ENCODE measurements around the gene LZIC. TPM values are rescaled to one million over a fixed set of nuclear protein-coding genes. Genes with fewer than 3 reads are reported as not detected.

LZIC gene
- 10 to 100 TPM; 21.9 to 27.9 TPM for total RNA-seq

GRCh38 chr1:9942939-9943788 is at the start of gene LZIC, which contains the start of gene NMNAT1:
TSS of gene LZIC (minus strand) at chr1:9943391. CDS start at chr1:9936619, 6,772 bp downstream.
TSS of gene NMNAT1 (plus strand) at chr1:9943475. CDS start at chr1:9972074, 28,599 bp downstream.
- Histone ChIP-seq H3K4me3 (peak within 1 kb of the TSS; percentile 91), H3K27ac (peak within 1 kb of the TSS; percentile 72 to 74), H3K27me3 (replicated peaks; ENCODE audit: insufficient read depth) (no peaks in the 10 kb centered on the region), H3K9me3 (no peaks in the 10 kb centered on the region), H3K36me3 (peaks cover 3% of the 10 kb centered on the region), H3K4me1 (ENCODE audit: control insufficient read depth in 1 of 2, low read depth in 2 of 2) (peaks cover 16 to 25% of the 10 kb centered on the region in 2 donors)
- ATAC-seq (ENCODE audit: insufficient number of reproducible peaks, low FRiP score, low read depth) (peak; percentile 85), DNase-seq (ENCODE audit: low spot score) (peak; percentile 63)
- TF ChIP-seq CTCF (IDR thresholded peaks at IDR 0.05) = no peak

- Histone ChIP-seq H3K4me1 (ENCODE audit: control insufficient read depth in 1 of 2, low read depth in 2 of 2) (peaks cover 0 to 3% of the 10 kb centered on the region in 2 donors), H3K9me3 (no peaks in the 10 kb centered on the region), H3K27ac (no peak overlapping the region), H3K4me3 (no peak overlapping the region), H3K36me3 (no peaks in the 10 kb centered on the region), H3K27me3 (replicated peaks; ENCODE audit: insufficient read depth) (no peaks in the 10 kb centered on the region)
- ATAC-seq (ENCODE audit: insufficient number of reproducible peaks, low FRiP score, low read depth) (no peak), DNase-seq (ENCODE audit: low spot score) (no peak)
- TF ChIP-seq CTCF (IDR thresholded peaks at IDR 0.05) = no peak
These were observed 49.7 kb upstream of the LZIC start for GRCh38 chr1:9992910-9993309.

GRCh38 chr1:9990944-9991343 is 47.8 kb upstream of the LZIC start:
- ATAC-seq (ENCODE audit: insufficient number of reproducible peaks, low FRiP score, low read depth) (no peak), DNase-seq (ENCODE audit: low spot score) (no peak)
- peaks cover 0 to 3% of the 10 kb centered on the region in 2 donors for H3K4me1 ChIP-seq (ENCODE audit: control insufficient read depth in 1 of 2, low read depth in 2 of 2)
- no peaks in the 10 kb centered on the region for H3K9me3 ChIP-seq
- H3K4me3 ChIP-seq = no peak overlapping the region
- H3K27me3 ChIP-seq (replicated peaks; ENCODE audit: insufficient read depth) = no peaks in the 10 kb centered on the region
- TF ChIP-seq CTCF (IDR thresholded peaks at IDR 0.05) = no peak
- no peaks in the 10 kb centered on the region for H3K36me3 ChIP-seq
- no peak overlapping the region for H3K27ac ChIP-seq

- Histone ChIP-seq H3K9me3 (no peaks in the 10 kb centered on the region), H3K36me3 (no peaks in the 10 kb centered on the region), H3K27me3 (replicated peaks; ENCODE audit: insufficient read depth) (no peaks in the 10 kb centered on the region), H3K4me3 (no peak overlapping the region), H3K27ac (no peak overlapping the region), H3K4me1 (ENCODE audit: control insufficient read depth in 1 of 2, low read depth in 2 of 2) (peaks cover 0 to 3% of the 10 kb centered on the region in 2 donors)
- DNase-seq (ENCODE audit: low spot score) = no peak
- TF ChIP-seq CTCF (IDR thresholded peaks at IDR 0.05) = no peak
- ATAC-seq (ENCODE audit: insufficient number of reproducible peaks, low FRiP score, low read depth) = no peak
These were observed 46.6 kb upstream of the LZIC start for GRCh38 chr1:9989773-9990172.

GRCh38 chr1:9985001-9985400 is 41.8 kb upstream of the LZIC start:
- TF ChIP-seq CTCF (IDR thresholded peaks at IDR 0.05) = no peak
- Histone ChIP-seq H3K27me3 (replicated peaks; ENCODE audit: insufficient read depth) (no peaks in the 10 kb centered on the region), H3K9me3 (no peaks in the 10 kb centered on the region), H3K4me3 (no peak overlapping the region), H3K4me1 (ENCODE audit: control insufficient read depth in 1 of 2, low read depth in 2 of 2) (no peaks in the 10 kb centered on the region), H3K27ac (no peak overlapping the region), H3K36me3 (peaks cover 12% of the 10 kb centered on the region)
- no peak for DNase-seq (ENCODE audit: low spot score)
- ATAC-seq (ENCODE audit: insufficient number of reproducible peaks, low FRiP score, low read depth) = no peak
